Activated CD4-positive, alpha-beta memory T cell treated with anti-CD3 and anti-CD28 coated beads, Interleukin-2, amount 10 ng/mL, durations not matched to agents 7 days and 5 days (primary cell): ENCODE data around the gene HEY2. TPM values are rescaled to one million over a fixed set of nuclear protein-coding genes. Genes with fewer than 3 reads are reported as not detected.
"Not testable (repeated sequence)": the region's sequence is repeated elsewhere in the genome, so short reads cannot be mapped to it uniquely, and the experiment has no call there.

Experiments used
- CTCF ChIA-PET: fragments of 350-600 bp; sonication (Branson Sonifier 250); formaldehyde crosslinking; loops from one replicate; lab custom pipeline; 2021; ENCODE audit warnings: antibody characterized with exemption, inconsistent platforms; lab: Charles Lee
- POLR2A ChIA-PET: fragments of 350-600 bp; sonication (Branson Sonifier 250); formaldehyde crosslinking; loops from one replicate; lab custom pipeline; 2021; ENCODE audit warnings: antibody characterized with exemption; lab: Charles Lee
- DNase-seq: peaks from one replicate; pipeline ENCODE4 v3.0.0-alpha.2; 2020
- H3K27ac Mint-ChIP-seq: one replicate; pipeline ENCODE4 v1.8.0; 2021; ENCODE audit warnings: mild to moderate bottlenecking, mixed read lengths
- H3K27me3 Mint-ChIP-seq: one replicate; pipeline ENCODE4 v1.8.0; 2021; ENCODE audit warnings: mixed read lengths
- H3K36me3 Mint-ChIP-seq: one replicate; pipeline ENCODE4 v1.8.0; 2021; ENCODE audit warnings: low read depth, mixed read lengths
- H3K4me1 Mint-ChIP-seq: one replicate; pipeline ENCODE4 v1.8.0; 2021; ENCODE audit warnings: mixed read lengths
- H3K4me3 Mint-ChIP-seq: one replicate; pipeline ENCODE4 v1.8.0; 2021; ENCODE audit warnings: mild to moderate bottlenecking, mixed read lengths
- H3K9me3 Mint-ChIP-seq: one replicate; pipeline ENCODE4 v1.8.0; 2021; ENCODE audit warnings: mixed read lengths
- total RNA-seq, 2 experiments: library from RNA; stranded (reverse); gene quantifications; one replicate each; pipeline ENCODE4 v1.2.3, GENCODE V29; 2021

HEY2 gene
- total RNA-seq, 2 experiments from 2014 or later = not detected

DNA sequence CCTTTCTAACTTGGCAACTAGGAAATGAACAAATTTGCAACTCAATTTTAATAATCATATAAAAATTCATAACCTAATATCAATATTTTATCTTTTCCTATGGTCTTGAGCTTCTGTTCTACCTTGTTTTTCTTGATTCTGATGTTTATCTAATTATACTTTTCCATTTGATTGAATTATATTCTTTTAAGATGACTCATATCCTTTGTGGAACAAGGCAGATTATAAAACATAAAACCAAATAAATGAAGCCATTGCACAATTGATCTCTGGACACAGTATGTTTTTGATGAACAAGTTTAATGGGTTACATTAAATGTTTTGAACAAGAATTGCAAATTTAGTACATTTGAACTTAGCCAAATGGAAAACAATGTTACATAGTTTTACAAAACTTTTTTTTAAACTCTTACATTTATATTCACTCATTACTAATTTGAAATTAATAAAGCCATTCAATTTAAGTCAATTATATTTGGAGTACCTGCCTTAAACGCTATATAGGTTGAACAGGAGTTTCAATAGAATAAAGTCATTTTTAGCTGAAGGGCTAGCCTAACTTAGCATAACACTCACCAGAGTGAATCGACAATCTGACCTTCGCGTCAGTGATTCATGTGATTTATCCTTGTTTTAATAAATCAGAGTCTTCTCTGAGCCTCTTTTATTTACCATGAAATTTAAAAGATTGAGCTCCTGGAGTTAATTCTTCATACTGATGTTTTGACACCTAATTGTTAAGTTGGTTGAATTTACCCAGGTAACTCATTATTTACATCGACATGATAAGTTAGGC is 45.1 kb downstream of the HEY2 start:
- ChIA-PET CTCF (interaction anchor here (0.7 to 9.7 kb wide), 5 partner anchors 10 to 161 kb away, joined by 3 to 231 read pairs (median 6); partner anchors contain the start of gene HINT3), POLR2A (interaction anchor here (0.7 to 7.1 kb wide), 3 partner anchors 11 to 15 kb away, joined by 3 to 299 read pairs (median 8); no protein-coding TSS in a partner anchor)
- no peaks in the 10 kb centered on the region for H3K27me3 Mint-ChIP-seq
- peaks cover 26% of the 10 kb centered on the region for H3K36me3 Mint-ChIP-seq
- no peak for DNase-seq
- H3K4me1 Mint-ChIP-seq = peaks cover 41% of the 10 kb centered on the region
- H3K9me3 Mint-ChIP-seq = no peaks in the 10 kb centered on the region
- no peak overlapping the region for H3K4me3 Mint-ChIP-seq
- no peak overlapping the region for H3K27ac Mint-ChIP-seq

DNA sequence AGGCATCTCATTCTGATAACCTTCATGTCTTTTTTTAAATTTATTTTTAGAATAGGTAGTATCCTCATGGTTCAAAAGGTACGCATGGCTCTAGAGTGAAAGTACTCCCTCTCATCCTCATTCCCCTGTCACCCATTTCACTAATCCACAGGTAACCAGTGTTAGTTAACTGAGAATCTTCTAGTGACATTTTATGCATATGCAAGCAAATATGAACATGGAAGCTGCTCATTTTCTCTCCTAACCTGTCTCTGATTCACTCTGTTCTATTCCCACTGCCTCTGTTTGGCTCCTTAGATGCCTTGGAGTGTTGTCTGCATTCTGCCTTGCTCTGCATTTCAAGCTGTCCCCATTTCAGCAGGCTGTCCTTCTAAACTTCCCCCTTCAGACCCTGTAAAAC is 45.9 kb downstream of the HEY2 start:
- H3K9me3 Mint-ChIP-seq = no peaks in the 10 kb centered on the region
- H3K4me1 Mint-ChIP-seq = peaks cover 35% of the 10 kb centered on the region
- H3K27me3 Mint-ChIP-seq = no peaks in the 10 kb centered on the region
- no peak overlapping the region for H3K4me3 Mint-ChIP-seq
- POLR2A ChIA-PET = interaction anchor here (1.9 to 7.1 kb wide), 2 partner anchors 10 to 14 kb away, joined by 8 to 299 read pairs; no protein-coding TSS in a partner anchor
- CTCF ChIA-PET = interaction anchor here (0.7 to 9.7 kb wide), 5 partner anchors 9 to 160 kb away, joined by 3 to 231 read pairs (median 6); partner anchors contain the start of gene HINT3
- DNase-seq = no peak
- H3K36me3 Mint-ChIP-seq = peaks cover 26% of the 10 kb centered on the region
- no peak overlapping the region for H3K27ac Mint-ChIP-seq

DNA sequence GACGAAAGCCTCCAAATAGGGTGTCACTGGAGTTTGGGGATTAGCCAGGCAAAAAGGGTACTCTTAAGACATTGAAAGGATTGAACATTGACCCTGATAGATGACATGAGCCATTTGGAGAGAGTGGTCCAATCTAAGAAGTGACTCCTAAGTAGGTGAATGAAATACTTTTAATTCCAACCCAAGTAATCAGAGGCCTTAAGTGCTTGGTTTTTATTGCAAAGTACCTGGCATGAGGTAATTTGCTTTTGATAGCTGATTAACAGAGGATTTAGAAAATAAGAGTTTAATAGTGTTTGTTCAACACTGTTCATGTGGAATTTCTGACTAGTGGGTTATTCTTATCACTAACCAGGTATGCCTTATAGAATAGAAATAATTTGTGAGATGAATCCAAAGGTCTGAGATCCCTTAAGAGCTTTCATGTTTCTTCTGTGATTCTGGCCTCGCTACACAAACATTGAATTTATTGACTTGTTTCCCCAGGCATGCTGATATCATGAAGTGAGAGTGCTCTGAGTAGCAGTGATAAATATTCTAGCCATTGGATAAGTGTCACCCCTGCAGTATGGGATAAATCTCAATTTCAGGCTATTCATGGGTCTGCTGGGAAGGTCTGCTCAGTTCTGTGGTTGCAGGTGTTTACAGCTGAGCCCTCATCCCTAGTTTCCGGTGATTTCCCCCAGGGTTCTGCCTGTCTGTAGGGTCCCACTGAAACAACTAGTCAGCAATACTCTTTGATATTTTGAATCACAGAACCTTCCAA is 47.9 kb downstream of the HEY2 start:
- ChIA-PET POLR2A (no interaction called here), CTCF (interaction anchor here (1.3 kb wide), 1 partner anchor 177 kb away, joined by 4 read pairs; no protein-coding TSS in a partner anchor)
- peaks cover 29% of the 10 kb centered on the region for H3K36me3 Mint-ChIP-seq
- H3K4me3 Mint-ChIP-seq = no peak overlapping the region
- no peak for DNase-seq
- H3K27ac Mint-ChIP-seq = no peak overlapping the region
- no peaks in the 10 kb centered on the region for H3K27me3 Mint-ChIP-seq
- peaks cover 29% of the 10 kb centered on the region for H3K4me1 Mint-ChIP-seq
- H3K9me3 Mint-ChIP-seq = no peaks in the 10 kb centered on the region

DNA sequence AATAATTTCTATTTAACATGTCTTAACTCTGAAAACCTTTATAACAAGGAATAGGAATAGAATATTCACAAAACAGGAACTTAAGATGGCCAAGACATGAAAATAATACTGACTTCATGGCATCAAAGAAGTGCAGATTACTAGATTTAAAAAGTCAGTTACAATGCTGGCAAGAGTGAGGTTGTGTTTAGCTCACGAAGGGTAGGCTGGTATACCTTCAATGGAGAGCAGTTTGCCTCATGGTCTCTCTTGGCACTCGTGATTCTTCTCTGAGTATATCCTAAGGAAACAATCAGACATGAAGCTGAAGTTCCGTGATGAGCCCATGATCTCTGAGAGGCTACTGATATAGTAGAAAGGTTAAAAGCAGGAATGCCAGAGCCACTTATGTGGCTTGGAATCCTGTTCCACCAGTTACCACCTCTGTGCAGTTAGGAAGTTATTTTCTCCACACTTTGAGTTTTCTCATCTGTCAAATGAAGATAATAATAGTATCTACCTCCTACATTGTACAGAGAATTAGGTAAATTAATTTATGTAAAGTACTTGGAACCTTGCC is 48.5 kb downstream of the HEY2 start:
- ChIA-PET CTCF (interaction anchor here (1.3 kb wide), 1 partner anchor 176 kb away, joined by 4 read pairs; no protein-coding TSS in a partner anchor), POLR2A (no interaction called here)
- Mint-ChIP-seq H3K9me3 (no peaks in the 10 kb centered on the region), H3K4me3 (no peak overlapping the region), H3K36me3 (peaks cover 33% of the 10 kb centered on the region), H3K27me3 (no peaks in the 10 kb centered on the region), H3K4me1 (peaks cover 29% of the 10 kb centered on the region), H3K27ac (no peak overlapping the region)
- no peak for DNase-seq

DNA sequence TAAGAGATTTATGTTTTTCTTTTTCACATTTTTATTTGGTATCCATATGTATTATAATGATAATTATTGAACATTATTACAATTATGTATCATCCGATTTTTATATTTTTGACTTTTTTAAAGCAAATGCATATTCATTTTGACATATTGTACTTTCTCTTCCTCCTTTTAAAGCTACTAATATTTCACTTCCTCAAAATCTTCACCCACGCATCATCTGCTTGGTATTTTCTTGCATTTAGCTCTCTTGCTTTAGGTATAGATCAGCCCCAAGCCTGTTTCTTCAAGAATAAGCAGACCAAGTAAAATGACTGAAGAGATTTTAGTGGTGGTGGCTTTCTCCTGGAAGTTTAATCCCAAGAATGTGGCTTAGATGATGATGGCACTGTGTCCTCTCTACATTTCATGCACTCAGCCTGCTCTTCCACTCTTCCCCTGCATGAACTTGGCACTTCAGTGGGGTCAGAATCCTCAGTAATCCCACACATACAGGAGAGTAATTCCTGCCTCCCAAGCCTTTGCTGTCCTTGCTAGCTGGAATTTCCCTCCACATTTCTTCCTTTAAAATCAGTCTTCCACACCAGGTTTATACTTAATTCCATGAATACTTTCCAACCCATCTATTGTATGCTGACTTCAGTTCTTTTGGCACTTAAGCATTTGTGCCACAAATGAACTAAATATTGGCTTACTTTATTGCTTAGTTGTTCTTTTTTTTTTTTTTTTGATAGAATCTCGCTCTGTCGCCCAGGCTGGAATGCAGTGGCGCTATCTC is 49.5 kb downstream of the HEY2 start:
- Mint-ChIP-seq H3K27me3 (no peaks in the 10 kb centered on the region), H3K4me3 (no peak overlapping the region), H3K4me1 (peaks cover 28% of the 10 kb centered on the region), H3K36me3 (peaks cover 29% of the 10 kb centered on the region), H3K27ac (no peak overlapping the region), H3K9me3 (no peaks in the 10 kb centered on the region)
- no peak for DNase-seq
- ChIA-PET CTCF (interaction anchor here (0.7 kb wide), 2 partner anchors 108 to 119 kb away, joined by 3 to 4 read pairs; no protein-coding TSS in a partner anchor), POLR2A (interaction anchor here (1.8 kb wide), 1 partner anchor 8 kb away, joined by 6 read pairs; the partner anchor contains the start of gene NCOA7)

DNA sequence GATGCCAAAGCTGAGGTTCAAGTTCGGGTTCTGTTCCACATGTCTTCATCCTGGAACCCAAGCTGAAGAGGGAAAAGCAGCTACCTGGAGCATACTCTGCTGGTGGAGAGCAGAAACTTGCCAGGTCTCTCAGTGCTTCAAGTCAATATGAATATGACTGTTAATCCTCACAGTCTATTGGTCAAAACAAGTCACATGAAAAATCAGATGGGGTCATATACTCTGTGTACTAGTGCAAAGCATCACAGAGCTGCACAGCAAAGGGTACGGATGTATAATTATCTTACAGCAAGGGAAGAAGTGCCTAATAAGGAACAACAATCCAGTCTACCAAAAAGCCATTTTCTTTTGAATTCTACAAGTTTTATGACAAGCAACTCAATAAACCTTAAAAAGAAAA is 53.0 kb downstream of the HEY2 start:
- no peak for DNase-seq

DNA sequence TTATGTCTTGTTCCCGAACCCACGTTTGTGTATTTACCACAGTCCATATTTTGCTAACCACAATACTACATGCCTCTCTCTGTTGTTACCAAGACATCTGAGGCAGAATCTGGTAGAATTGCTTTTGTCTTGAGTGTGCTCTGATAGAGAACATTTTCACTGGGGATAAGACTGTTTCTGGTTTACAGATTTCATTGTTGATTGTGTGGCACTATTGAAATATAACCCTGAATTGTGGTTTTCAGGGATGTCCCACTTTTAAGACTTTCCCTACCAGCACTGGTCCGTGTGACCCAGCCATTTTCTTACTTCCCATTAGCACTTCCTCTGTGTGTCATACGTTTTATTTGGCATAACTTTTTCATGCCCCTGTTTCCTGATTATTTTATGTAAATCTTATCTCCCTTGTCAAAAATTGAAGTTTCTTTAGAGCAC is 53.5 kb downstream of the HEY2 start:
- Mint-ChIP-seq H3K27ac (no peak overlapping the region), H3K9me3 (no peaks in the 10 kb centered on the region), H3K4me3 (no peak overlapping the region), H3K27me3 (no peaks in the 10 kb centered on the region), H3K36me3 (peaks cover 30% of the 10 kb centered on the region), H3K4me1 (peaks cover 49% of the 10 kb centered on the region)
- DNase-seq = no peak
- CTCF ChIA-PET = interaction anchor here (2.3 kb wide), 1 partner anchor 12 kb away, joined by 15 read pairs; the partner anchor contains the start of gene NCOA7
- POLR2A ChIA-PET = interaction anchor here (1.1 to 2.7 kb wide), 2 partner anchors 12 to 22 kb away, joined by 5 to 18 read pairs; partner anchors contain the start of gene NCOA7

More for the DNA sequence above, 53.0 kb downstream of the HEY2 start:
- H3K27ac Mint-ChIP-seq = no peak overlapping the region
- H3K36me3 Mint-ChIP-seq = peaks cover 33% of the 10 kb centered on the region
- no peak overlapping the region for H3K4me3 Mint-ChIP-seq
- no peaks in the 10 kb centered on the region for H3K9me3 Mint-ChIP-seq
- CTCF ChIA-PET = interaction anchor here (1.4 to 2.3 kb wide), 2 partner anchors 11 to 87 kb away, joined by 3 to 15 read pairs; partner anchors contain the start of gene NCOA7
- POLR2A ChIA-PET = interaction anchor here (1.1 to 2.7 kb wide), 2 partner anchors 11 to 21 kb away, joined by 5 to 18 read pairs; partner anchors contain the start of gene NCOA7
- no peaks in the 10 kb centered on the region for H3K27me3 Mint-ChIP-seq
- peaks cover 43% of the 10 kb centered on the region for H3K4me1 Mint-ChIP-seq

DNA sequence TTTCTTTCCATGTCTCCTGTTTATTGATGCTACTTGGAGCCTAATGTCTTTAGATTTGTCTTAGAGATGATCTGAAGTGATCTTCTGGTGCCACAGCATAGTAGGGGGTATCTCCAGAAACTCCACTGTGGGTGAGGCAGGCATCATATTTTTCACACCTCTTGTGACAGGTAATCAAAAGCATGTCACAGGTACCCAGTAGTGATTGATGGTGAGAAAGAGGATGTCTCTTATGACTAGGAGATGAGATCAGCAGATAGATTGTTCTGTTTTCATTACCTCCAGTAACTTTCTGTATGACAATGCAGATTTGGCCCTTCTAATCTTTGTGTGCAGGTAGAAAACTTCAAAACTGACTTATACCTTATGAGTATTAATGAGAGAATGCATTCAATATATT is 54.8 kb downstream of the HEY2 start:
- Mint-ChIP-seq H3K9me3 (no peaks in the 10 kb centered on the region), H3K36me3 (peaks cover 38% of the 10 kb centered on the region), H3K27me3 (no peaks in the 10 kb centered on the region), H3K4me1 (peaks cover 57% of the 10 kb centered on the region), H3K27ac (no peak overlapping the region), H3K4me3 (no peak overlapping the region)
- no peak for DNase-seq
- CTCF ChIA-PET = interaction anchor here (0.8 to 1.4 kb wide), 3 partner anchors 10 to 152 kb away, joined by 4 to 7 read pairs (median 6); partner anchors contain the start of genes HINT3 and NCOA7
- POLR2A ChIA-PET = interaction anchor here (0.8 to 5.3 kb wide), 3 partner anchors 10 to 54 kb away, joined by 3 to 41 read pairs (median 8); partner anchors contain the start of gene NCOA7

DNA sequence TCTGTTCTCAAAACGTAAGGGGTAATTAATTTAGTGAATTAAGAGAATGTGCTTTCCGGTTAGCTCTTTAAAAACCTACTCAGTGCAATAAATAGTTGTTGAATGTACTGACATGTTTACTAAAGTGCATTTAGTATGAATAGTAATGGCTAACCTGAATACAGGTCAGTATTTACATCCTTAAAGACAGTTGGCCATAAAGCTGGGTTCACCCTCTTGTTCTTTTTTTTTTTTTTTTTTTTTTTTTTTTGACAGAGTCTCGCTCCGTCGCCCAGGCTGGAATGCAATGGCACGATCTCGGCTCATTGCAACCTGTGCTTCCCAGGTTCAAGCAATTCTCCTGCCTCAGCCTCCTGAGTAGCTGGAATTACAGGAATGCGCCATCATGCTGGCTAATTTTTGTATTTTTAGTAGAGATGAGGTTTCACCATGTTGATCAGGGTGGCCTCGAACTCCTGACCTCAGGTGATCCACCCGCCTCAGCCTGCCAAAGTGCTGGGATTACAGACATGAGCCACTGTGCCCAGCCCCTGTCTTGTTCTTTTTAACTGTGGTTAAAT is 55.5 kb downstream of the HEY2 start:
- not testable (repeated sequence) for H3K27me3 Mint-ChIP-seq, DNase-seq, H3K4me3 Mint-ChIP-seq, H3K27ac Mint-ChIP-seq, H3K9me3 Mint-ChIP-seq
- ChIA-PET CTCF (interaction anchor here (0.6 to 1.4 kb wide), 4 partner anchors 10 to 152 kb away, joined by 3 to 7 read pairs (median 5); partner anchors contain the start of genes HINT3 and NCOA7), POLR2A (interaction anchor here (0.8 to 5.3 kb wide), 3 partner anchors 11 to 53 kb away, joined by 3 to 41 read pairs (median 8); partner anchors contain the start of gene NCOA7)
- H3K4me1 Mint-ChIP-seq = peaks cover 57% of the 10 kb centered on the region
- H3K36me3 Mint-ChIP-seq = peaks cover 38% of the 10 kb centered on the region

DNA sequence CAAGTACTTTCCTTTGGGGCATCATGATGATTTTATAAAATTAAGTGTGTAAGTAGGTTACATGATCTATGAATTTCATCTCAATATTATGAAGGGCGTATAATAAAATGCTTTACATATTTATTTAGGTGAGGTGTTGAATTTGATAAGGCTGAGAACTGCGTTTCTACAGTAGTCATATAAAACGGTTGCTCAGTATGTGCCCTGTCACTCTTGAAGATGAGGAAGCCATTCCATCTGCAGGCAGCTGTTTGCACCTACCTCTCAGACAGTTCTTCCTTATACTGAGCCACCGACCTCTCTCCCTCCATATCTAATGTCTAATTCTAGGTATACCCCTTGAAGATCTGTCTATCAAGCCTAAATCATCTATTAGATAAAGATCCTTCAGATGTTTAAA is 57.4 kb downstream of the HEY2 start:
- ChIA-PET CTCF (interaction anchor here (1.2 kb wide), 1 partner anchor 14 kb away, joined by 3 read pairs; no protein-coding TSS in a partner anchor), POLR2A (interaction anchor here (1.2 to 5.3 kb wide), 3 partner anchors 12 to 25 kb away, joined by 4 to 41 read pairs (median 8); partner anchors contain the start of gene NCOA7)
- Mint-ChIP-seq H3K27ac (no peak overlapping the region), H3K4me3 (no peak overlapping the region), H3K4me1 (peaks cover 60% of the 10 kb centered on the region), H3K9me3 (no peaks in the 10 kb centered on the region), H3K36me3 (peaks cover 42% of the 10 kb centered on the region), H3K27me3 (no peaks in the 10 kb centered on the region)
- no peak for DNase-seq

DNA sequence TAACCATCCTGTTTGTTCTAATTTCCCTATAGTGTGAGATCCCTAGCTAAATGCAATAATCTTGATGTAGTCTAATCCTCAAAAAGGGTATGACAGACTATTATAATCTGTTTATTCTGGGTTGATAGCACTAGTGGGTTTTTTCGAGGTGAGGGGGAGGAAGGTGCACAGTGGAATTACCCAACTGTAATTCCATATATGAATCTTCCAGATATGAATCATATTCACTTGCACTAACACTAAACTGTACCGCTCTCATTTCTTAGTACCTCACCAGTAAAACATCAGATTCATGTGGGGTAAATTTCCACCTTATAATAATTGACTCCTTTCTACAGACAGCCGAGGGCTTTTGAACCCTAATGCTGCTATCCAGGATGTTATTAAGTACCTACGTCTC is 57.9 kb downstream of the HEY2 start:
- no peak for DNase-seq
- CTCF ChIA-PET = interaction anchor here (1.2 kb wide), 1 partner anchor 14 kb away, joined by 3 read pairs; no protein-coding TSS in a partner anchor
- Mint-ChIP-seq H3K4me3 (no peak overlapping the region), H3K27ac (no peak overlapping the region), H3K4me1 (peaks cover 57% of the 10 kb centered on the region), H3K9me3 (no peaks in the 10 kb centered on the region), H3K27me3 (no peaks in the 10 kb centered on the region), H3K36me3 (peaks cover 38% of the 10 kb centered on the region)
- POLR2A ChIA-PET = interaction anchor here (1.2 to 5.3 kb wide), 2 partner anchors 17 to 26 kb away, joined by 4 to 41 read pairs; partner anchors contain the start of gene NCOA7
